ENCODE results near the gene CAPG. TPM values are rescaled to one million over a fixed set of nuclear protein-coding genes. Genes with fewer than 3 reads are reported as not detected.

CAPG gene
- total and polyA plus RNA-seq, 2 donors from 2014 or later: 361 to 377 TPM

DNA sequence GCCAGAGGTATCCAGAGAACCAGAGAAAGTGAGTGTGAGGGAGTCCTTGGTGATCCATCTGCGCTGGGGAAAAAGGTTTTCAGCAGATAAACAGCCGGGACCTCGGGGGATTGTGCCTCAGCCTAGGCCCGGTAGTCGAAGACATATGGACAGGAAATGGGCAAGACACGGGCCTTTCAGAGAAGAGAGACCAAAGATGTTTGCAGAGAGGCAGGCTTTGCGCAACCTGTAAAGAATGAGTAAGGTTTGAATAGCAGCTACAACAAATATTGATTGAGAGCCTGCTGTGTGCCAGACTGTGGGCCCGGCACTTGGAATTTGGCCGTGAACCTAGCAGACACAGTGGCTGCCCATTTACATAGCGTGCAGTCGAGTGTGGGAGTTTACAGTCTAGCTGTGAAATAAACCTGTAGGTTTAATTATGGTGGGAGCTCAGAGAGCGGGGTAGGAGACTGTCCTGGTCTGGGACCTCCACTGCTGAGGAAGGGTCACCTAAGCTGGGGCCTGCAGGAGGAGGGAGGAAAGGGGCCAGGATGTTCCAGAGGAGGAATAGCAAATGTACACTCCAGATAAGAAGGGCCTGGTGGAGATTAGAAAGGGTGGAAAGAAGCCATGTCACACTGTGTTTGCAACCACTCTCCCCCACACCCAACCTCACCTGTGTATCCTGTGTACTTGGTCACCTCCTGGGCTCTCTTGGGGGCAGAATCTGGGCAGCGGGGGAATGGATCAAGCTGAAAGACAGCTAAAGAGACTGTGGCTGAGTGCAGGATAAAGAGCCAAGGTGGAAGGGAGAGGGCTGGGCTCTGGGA is 11.3 kb upstream of the CAPG start:
- no peak for DNase-seq
- intact Hi-C loops (cut with DNase I): loop anchor here (5.0 kb wide), 1 partner anchor 131 kb away; no protein-coding TSS in a partner anchor
- peak overlapping the region; percentile 38 to 66 for H3K27ac ChIP-seq (ENCODE audit: low read depth in 2 of 2, low read length in 2 of 2)
- peak overlapping the region in 2 of 3 donors; percentile 10 to 44 for H3K9ac ChIP-seq (ENCODE audit: low read length in 3 of 3)
- TF ChIP-seq CTCF (IDR thresholded peaks at IDR 0.05; ENCODE audit: borderline replicate concordance, extremely low read depth, insufficient read depth): no peak
- H3K9me3 ChIP-seq (ENCODE audit: control insufficient read depth in 2 of 3, insufficient read depth in 1 of 3, low read length in 3 of 3): no peaks in the 10 kb centered on the region
- H3K27me3 ChIP-seq (ENCODE audit: control insufficient read depth, insufficient read depth, low read length): no peaks in the 10 kb centered on the region
- no peak for FAIRE-seq
- peaks cover 0 to 22% (median 16%) of the 10 kb centered on the region in 3 donors for H3K4me1 ChIP-seq (ENCODE audit: control insufficient read depth in 2 of 3, insufficient read depth in 2 of 3, low read depth in 1 of 3, low read length in 3 of 3)
- H3K4me3 ChIP-seq (ENCODE audit: low read length in 3 of 3): no peak overlapping the region
- no peaks in the 10 kb centered on the region for H3K36me3 ChIP-seq (ENCODE audit: control insufficient read depth in 2 of 3, insufficient read depth in 3 of 3, low read length in 3 of 3)

DNA sequence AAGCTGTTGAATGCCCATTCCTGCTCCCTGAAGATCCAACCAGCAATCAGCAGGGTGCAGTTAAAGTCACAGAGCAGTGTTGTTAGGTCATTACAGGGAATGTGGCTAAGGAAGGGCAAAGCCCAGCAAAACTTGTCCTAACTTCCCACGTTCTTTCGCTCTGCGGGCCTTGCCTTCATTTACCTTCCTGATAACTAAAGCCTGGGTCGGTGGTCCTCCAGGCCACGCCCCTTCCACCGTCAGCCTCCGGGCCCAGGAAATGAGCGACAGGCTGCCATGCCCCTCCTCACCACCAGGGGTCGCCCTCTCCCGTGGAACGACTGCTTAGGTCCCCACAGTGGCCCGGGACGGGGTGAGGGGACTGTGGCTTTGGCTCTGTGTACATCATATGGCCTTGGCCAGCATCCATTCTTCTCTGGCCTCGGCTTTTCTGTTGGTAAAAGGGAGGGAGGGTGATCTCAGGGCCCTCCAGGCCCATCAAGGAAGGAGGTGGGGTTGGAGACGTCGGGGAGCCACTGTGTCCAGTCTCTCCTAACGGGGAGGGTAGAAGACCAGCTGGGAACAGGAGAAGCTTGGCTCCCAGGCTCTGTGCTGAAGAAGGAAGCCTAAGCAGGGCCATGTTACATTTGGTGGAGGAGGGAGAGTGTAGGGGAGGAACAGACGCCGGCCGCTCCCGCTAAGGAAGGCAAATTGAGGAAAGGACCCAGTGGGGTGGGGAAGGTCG is 10.5 kb upstream of the CAPG start:
- H3K4me3 ChIP-seq (ENCODE audit: low read length in 3 of 3): peak overlapping the region; percentile 10 to 53 (median 22)
- H3K9ac ChIP-seq (ENCODE audit: low read length in 3 of 3): peak overlapping the region in 2 of 3 donors; percentile 10 to 44
- intact Hi-C loops (cut with DNase I): loop anchor here (5.0 kb wide), 1 partner anchor 132 kb away; no protein-coding TSS in a partner anchor
- H3K9me3 ChIP-seq (ENCODE audit: control insufficient read depth in 2 of 3, insufficient read depth in 1 of 3, low read length in 3 of 3): no peaks in the 10 kb centered on the region
- H3K4me1 ChIP-seq (ENCODE audit: control insufficient read depth in 2 of 3, insufficient read depth in 2 of 3, low read depth in 1 of 3, low read length in 3 of 3): peaks cover 0 to 22% (median 16%) of the 10 kb centered on the region in 3 donors
- H3K27me3 ChIP-seq (ENCODE audit: control insufficient read depth, insufficient read depth, low read length): no peaks in the 10 kb centered on the region
- no peaks in the 10 kb centered on the region for H3K36me3 ChIP-seq (ENCODE audit: control insufficient read depth in 2 of 3, insufficient read depth in 3 of 3, low read length in 3 of 3)
- peak; percentile 99 for TF ChIP-seq CTCF (IDR thresholded peaks at IDR 0.05; ENCODE audit: borderline replicate concordance, extremely low read depth, insufficient read depth)
- peak overlapping the region; percentile 38 to 66 for H3K27ac ChIP-seq (ENCODE audit: low read depth in 2 of 2, low read length in 2 of 2)
- DNase-seq (peak; percentile 91 to 95 (median 94)), FAIRE-seq (no peak)

DNA sequence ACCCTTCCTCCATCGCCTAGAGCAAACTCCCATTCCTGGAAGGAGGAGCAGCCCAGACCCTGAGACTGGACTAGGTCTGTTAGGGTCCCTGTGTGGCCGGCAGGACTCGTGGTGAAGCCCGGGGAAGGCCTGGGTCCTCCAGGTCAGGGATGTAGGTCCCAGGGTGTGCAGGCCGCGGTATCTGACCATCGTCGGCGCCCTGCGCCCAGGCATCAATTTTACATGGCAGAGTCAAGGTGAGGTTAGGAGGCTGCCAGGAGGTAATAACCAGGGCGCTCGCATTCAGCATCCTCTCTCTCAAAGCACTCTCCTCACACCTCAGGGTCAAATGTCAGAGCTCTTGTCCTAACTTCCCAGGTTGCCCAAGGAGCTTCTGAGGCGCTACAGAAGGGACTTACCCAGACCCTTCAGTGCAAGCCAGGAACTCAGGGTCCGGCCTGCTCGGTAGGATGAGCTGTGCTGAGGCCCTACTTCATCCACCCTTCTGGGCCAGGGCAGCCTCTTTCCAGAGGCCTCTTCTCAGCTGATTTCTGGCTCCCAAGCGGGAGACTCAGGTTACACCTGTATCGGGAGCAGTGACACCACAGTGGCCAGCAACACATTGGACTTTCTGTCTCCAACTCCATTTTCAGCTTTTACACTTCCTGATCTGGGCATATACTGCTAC is 9.0 kb upstream of the CAPG start:
- Histone ChIP-seq H3K27me3 (ENCODE audit: control insufficient read depth, insufficient read depth, low read length) (no peaks in the 10 kb centered on the region), H3K27ac (ENCODE audit: low read depth in 2 of 2, low read length in 2 of 2) (peak overlapping the region; percentile 95 to 97), H3K4me1 (ENCODE audit: control insufficient read depth in 2 of 3, insufficient read depth in 2 of 3, low read depth in 1 of 3, low read length in 3 of 3) (peaks cover 0 to 22% (median 18%) of the 10 kb centered on the region in 3 donors), H3K4me3 (ENCODE audit: low read length in 3 of 3) (peak overlapping the region; percentile 58 to 88 (median 86)), H3K9me3 (ENCODE audit: control insufficient read depth in 2 of 3, insufficient read depth in 1 of 3, low read length in 3 of 3) (no peaks in the 10 kb centered on the region), H3K9ac (ENCODE audit: low read length in 3 of 3) (peak overlapping the region; percentile 66 to 82 (median 74)), H3K36me3 (ENCODE audit: control insufficient read depth in 2 of 3, insufficient read depth in 3 of 3, low read length in 3 of 3) (no peaks in the 10 kb centered on the region)
- FAIRE-seq: no peak
- no peak for DNase-seq
- intact Hi-C loops (cut with DNase I): no loop called here
- TF ChIP-seq CTCF (IDR thresholded peaks at IDR 0.05; ENCODE audit: borderline replicate concordance, extremely low read depth, insufficient read depth): no peak
